Myocyte (in vitro differentiated cells): ENCODE results near the gene DRD5. TPM values are rescaled to one million over a fixed set of nuclear protein-coding genes. Genes with fewer than 3 reads are reported as not detected.

Experiments used
- DNase-seq: peaks from one replicate; pipeline ENCODE4 v3.0.0-alpha.2; 2012; ENCODE audit warnings: low read depth
- total RNA-seq: library from RNA; depleted of rRNA; stranded (reverse); fragments of >200 nt; gene quantifications from 2 replicates; pipeline ENCODE4 v1.2.3, GENCODE V29; 2014

Gene DRD5
- total RNA-seq, 1 donor from 2014 or later = not detected

- no peak for DNase-seq
These were observed 31.3 kb downstream of the DRD5 start for GRCh38 chr4:9812501-9813340.

- no peak for DNase-seq
These were observed 34.9 kb downstream of the DRD5 start for GRCh38 chr4:9816285-9816684.

- no peak for DNase-seq
These were observed 38.9 kb downstream of the DRD5 start for GRCh38 chr4:9820343-9820742.

DNA sequence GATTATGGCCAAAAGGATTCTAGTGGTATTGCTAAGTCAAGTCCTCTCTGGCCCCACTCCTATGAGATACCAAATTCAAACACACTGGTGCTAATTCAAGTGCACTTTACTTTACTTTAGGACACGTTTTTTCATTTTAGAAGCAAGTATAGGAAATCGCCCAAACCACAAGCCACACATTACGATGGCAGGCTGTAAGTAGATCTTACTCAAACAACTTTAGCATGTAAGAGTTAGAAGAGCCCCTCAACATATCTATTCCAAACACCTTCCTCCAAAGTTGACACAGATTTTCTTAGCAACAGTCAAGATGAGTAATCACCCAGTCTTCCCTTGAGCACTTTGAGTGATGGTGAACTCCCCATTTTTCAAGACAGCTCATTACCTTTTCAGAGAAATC is 43.6 kb downstream of the DRD5 start:
- no peak for DNase-seq

GRCh38 chr4:9826551-9826950 is 45.1 kb downstream of the DRD5 start:
- no peak for DNase-seq

DNA sequence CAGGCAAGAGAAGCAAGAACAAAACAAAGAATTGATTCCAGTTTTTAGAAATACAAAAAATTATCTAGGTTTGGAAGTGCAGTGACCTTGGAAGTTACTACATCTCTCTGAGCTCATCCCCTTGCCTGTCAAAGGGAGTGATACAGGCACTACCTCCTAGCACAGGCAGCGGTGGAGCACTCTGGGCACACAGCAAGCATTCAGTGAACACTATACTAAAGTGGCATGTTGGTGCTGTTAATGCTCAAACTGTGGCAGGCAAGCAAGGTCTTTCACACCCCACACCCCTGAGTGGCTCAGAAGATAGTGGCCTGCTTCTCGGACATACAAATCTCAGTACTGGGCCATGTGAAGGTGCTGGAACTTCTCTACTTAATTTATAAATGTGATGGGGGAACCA is 51.2 kb downstream of the DRD5 start:
- DNase-seq = no peak

GRCh38 chr4:9833421-9833820 is 52.0 kb downstream of the DRD5 start:
- DNase-seq = no peak

Other genes with a start within 250 kb of the DRD5 start
- gene SLC2A9, start 239.9 kb downstream of the DRD5 start, total RNA-seq = 0.68 and 0.72 TPM in 2 replicates